Pancreas (tissue), 10 donors: ENCODE results near the gene MTUS2. TPM values are rescaled to one million over a fixed set of nuclear protein-coding genes. Genes with fewer than 3 reads are reported as not detected.
A peak's percentile ranks its signal among the peaks of the same experiment; 100 is the strongest.

Experiments used
- ATAC-seq, 4 donors: fragments of 200-7000 bp; cut with Tn5 transposase; one replicate each; pipeline versions ENCODE4 v1.8.0 to v1.9.1; 2020; ENCODE audit warnings: mild to moderate bottlenecking in 4 of 4, moderate library complexity in 4 of 4
- DNase-seq, 6 donors: peaks; one replicate each; pipeline ENCODE4 v3.0.0-alpha.2; 2020
- FAIRE-seq: peaks from 2 replicates; lab custom pipeline; 2012; peaks lifted over from hg19 to GRCh38; lab: Jason Lieb, UNC
- H3K27ac ChIP-seq, 4 donors: fragments of 200-600 bp; sonication (generic); 1 replicate in 3 of 4; 2 replicates in 1 of 4; pipeline versions ENCODE4 v1.5.0 to v1.8.0; 2020
- H3K27me3 ChIP-seq, 4 donors: fragments of 200-600 bp; one replicate each; pipeline ENCODE4 v1.8.0; 2021
- H3K36me3 ChIP-seq, 3 donors: fragments of 200-600 bp; sonication (generic) in 1 of 3; one replicate each; pipeline versions ENCODE4 v1.5.0 to v1.8.0; 2020 to 2021
- H3K4me1 ChIP-seq, 3 donors: fragments of 200-600 bp; one replicate each; pipeline ENCODE4 v1.8.0; 2021
- H3K4me3 ChIP-seq, 4 donors: fragments of 200-600 bp; sonication (generic) in 2 of 4; one replicate each; pipeline versions ENCODE4 v1.5.0 to v1.8.0; 2020 to 2021
- H3K9me3 ChIP-seq, 4 donors: fragments of 200-600 bp; one replicate each; pipeline ENCODE4 v1.8.0; 2021
- CTCF ChIP-seq, 4 donors: fragments of 200-600 bp; sonication (generic) in 3 of 4; IDR thresholded peaks; one replicate each; pipeline versions ENCODE4 v1.5.0 to v1.8.0; 2021; ENCODE audit warnings: antibody characterized with exemption in 4 of 4
- WGBS, 2 donors: extraction: QIAGEN DNeasy Blood & Tissue Kit; methylation state at CpG; one replicate each; pipeline ENCODE4 v1.1.7; 2013; 5-methylcytosine and 5-hydroxymethylcytosine counted together
- intact Hi-C, 3 donors: fragments of 100-400 bp; cut with DNase I; formaldehyde crosslinking; loops; one replicate each; pipeline versions ENCODE4 v1.11.1 to v1.14.2; 2022
- polyA plus RNA-seq, 2 donors: library from polyadenylated mRNA; stranded (reverse); fragments of 200-250 nt; gene quantifications; one replicate each; pipeline ENCODE4 v1.2.3, GENCODE V29; 2013
- total RNA-seq, 6 donors: library from RNA; stranded (reverse); fragmentation: NEBNext Ultra II Directional in 4 of 6; extraction: Animal tissue kit (Norgen Biotek cat#: 25700) in 4 of 6; gene quantifications; one replicate each; pipeline versions ENCODE4 v1.2.1 to v1.2.4, GENCODE V29; 2021 to 2023
- donor health status: healthy with polysubstance abuse.
- donor health status: DM: no; HTN: no; CAD: no; lungs with moderate emphysema.
- donor health status: DM: no; HTN: no; CAD: no.
- donor health status: control.
- donor health status: control.
- donor health status: Bipolar disorder and iron deficiency.
- donor health status: DM: yes; HTN: yes; CAD: no.
- donor health status: DM: no; HTN: no; CAD: no.
- donor health status: DM: no; HTN: no; CAD: no.
- donor health status: DM: yes; HTN: yes; CAD: no.

MTUS2 gene
- total and polyA plus RNA-seq, 8 donors = 2.2 to 9.0 (median 4.8) TPM

DNA sequence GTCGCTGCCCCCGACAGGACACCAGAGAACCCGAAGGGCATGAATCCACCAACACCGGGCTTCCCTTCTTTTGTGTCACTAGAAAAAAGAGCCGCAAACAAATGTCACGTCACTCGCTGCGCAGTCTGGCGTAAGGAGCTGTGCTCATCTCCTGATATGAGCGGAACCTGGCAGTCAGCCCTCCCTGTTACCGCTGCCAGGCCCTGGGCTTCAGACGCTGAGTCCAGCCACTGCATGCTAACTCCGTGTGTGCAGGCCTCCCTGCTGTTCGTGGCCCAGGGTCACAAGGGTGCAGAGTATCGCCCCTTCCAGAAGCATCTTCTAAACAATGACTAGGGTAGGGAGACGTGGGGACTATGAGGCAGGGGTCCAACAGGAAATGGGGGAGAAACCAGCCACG is 704.0 kb downstream of the MTUS2 start:
- ATAC-seq = no peak
- Histone ChIP-seq H3K9me3 (no peaks in the 10 kb centered on the region), H3K4me3 (no peak overlapping the region), H3K4me1 (no peaks in the 10 kb centered on the region), H3K27ac (no peak overlapping the region), H3K27me3 (no peaks in the 10 kb centered on the region), H3K36me3 (peaks cover 0 to 27% (median 6%) of the 10 kb centered on the region in 3 donors)
- DNase-seq = peak in 1 of 6 donors; percentile 52
- FAIRE-seq = no peak
- 89 to 90% methylated on average over 17 of the region's 17 CpGs for WGBS, 2 donors
- intact Hi-C loops = no loop called here
- no peak for TF ChIP-seq CTCF (IDR thresholded peaks at IDR 0.05)

- WGBS, 2 donors = 92 to 93% methylated on average over 9 of the region's 9 CpGs
- Histone ChIP-seq H3K27me3 (no peaks in the 10 kb centered on the region), H3K27ac (no peak overlapping the region), H3K4me1 (no peaks in the 10 kb centered on the region), H3K36me3 (peaks cover 0 to 32% (median 6%) of the 10 kb centered on the region in 3 donors), H3K9me3 (no peaks in the 10 kb centered on the region), H3K4me3 (no peak overlapping the region)
- intact Hi-C loops = no loop called here
- no peak for FAIRE-seq
- no peak for ATAC-seq
- no peak for TF ChIP-seq CTCF (IDR thresholded peaks at IDR 0.05)
- peak in 1 of 6 donors; percentile 35 for DNase-seq
Measured at GRCh38 chr13:29524641-29525040, 704.5 kb downstream of the MTUS2 start.

DNA sequence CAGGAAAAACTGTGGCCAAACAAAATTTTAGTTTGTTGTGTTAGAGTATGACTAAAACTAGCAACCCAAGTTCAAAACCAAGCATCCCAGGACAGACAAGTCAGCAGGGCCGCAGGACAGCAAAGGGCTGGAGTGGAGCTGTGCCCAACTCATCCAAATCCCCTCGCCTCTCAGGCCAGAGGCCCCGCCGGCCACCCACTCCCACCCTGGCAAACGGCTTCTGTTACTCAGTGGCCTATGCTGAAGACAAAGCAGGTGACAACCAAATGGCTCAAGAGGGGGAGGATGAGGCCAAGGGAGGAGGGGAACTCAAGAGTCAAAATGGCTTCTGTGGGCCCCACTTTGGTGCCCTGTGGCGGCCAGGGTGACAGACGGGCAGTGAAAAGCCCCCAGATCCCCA is 705.6 kb downstream of the MTUS2 start:
- FAIRE-seq = no peak

DNA sequence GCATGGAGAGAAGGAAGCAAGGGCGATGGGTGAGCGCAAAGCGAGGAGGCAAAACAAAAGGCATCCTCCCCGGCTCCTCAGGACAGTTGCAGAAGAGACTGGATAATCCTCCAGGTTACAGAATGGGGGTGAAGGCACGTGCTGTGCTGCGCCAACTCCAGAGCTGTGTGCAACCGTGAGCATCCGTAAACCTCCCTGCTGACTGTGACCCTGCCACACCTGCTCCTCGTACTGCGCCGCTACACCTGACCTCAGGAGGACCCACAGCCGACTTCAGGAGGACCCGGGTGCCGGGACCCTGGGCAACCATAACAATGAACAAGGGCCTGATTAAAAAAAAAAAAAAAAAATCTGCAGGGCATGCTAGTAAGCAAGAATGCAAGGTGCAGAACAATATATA is 706.6 kb downstream of the MTUS2 start:
- H3K27ac ChIP-seq = no peak overlapping the region
- no peaks in the 10 kb centered on the region for H3K27me3 ChIP-seq
- no peaks in the 10 kb centered on the region for H3K4me1 ChIP-seq
- intact Hi-C loops = no loop called here
- no peak for FAIRE-seq
- WGBS, 2 donors = 93 to 97% methylated on average over 14 of the region's 14 CpGs
- no peak overlapping the region for H3K4me3 ChIP-seq
- no peaks in the 10 kb centered on the region for H3K9me3 ChIP-seq
- peak in 1 of 6 donors; percentile 27 for DNase-seq
- H3K36me3 ChIP-seq = peaks cover 0 to 40% (median 6%) of the 10 kb centered on the region in 3 donors
- no peak for ATAC-seq
- no peak for TF ChIP-seq CTCF (IDR thresholded peaks at IDR 0.05)

More for the DNA sequence above, 705.6 kb downstream of the MTUS2 start:
- Histone ChIP-seq H3K36me3 (peaks cover 0 to 40% (median 6%) of the 10 kb centered on the region in 3 donors), H3K27me3 (no peaks in the 10 kb centered on the region), H3K4me3 (no peak overlapping the region), H3K4me1 (no peaks in the 10 kb centered on the region), H3K9me3 (no peaks in the 10 kb centered on the region), H3K27ac (no peak overlapping the region)
- 94% methylated on average over 7 of the region's 7 CpGs for WGBS, 2 donors
- ATAC-seq (no peak), DNase-seq (peak in 1 of 6 donors; percentile 27)
- intact Hi-C loops = no loop called here
- TF ChIP-seq CTCF (IDR thresholded peaks at IDR 0.05) = no peak

GRCh38 chr13:29527511-29527910 is 707.4 kb downstream of the MTUS2 start:
- FAIRE-seq = no peak
- no peak for DNase-seq
- Histone ChIP-seq H3K4me1 (no peaks in the 10 kb centered on the region), H3K36me3 (peaks cover 0 to 42% (median 6%) of the 10 kb centered on the region in 3 donors), H3K9me3 (no peaks in the 10 kb centered on the region), H3K27me3 (no peaks in the 10 kb centered on the region), H3K4me3 (no peak overlapping the region), H3K27ac (no peak overlapping the region)
- 89 to 92% methylated on average over 8 of the region's 8 CpGs for WGBS, 2 donors
- TF ChIP-seq CTCF (IDR thresholded peaks at IDR 0.05) = no peak
- no peak for ATAC-seq
- intact Hi-C loops = no loop called here
